ENCODE data around the gene WBP1.

WBP1 gene

GRCh38 chr2:74458132-74458937, at the start of gene WBP1:
WBP1 (plus strand) TSS chr2:74458438; CDS start chr2:74458603, 165 bp downstream.
- peak within 1 kb of the TSS; percentile 79 for H3K4me3 ChIP-seq (ENCODE audit: low read depth, low read length)
- TF ChIP-seq CTCF (IDR thresholded peaks at IDR 0.05; ENCODE audit: low read depth, low read length): no peak

- H3K4me3 ChIP-seq (ENCODE audit: low read depth, low read length): no peak overlapping the region
- no peak for TF ChIP-seq CTCF (IDR thresholded peaks at IDR 0.05; ENCODE audit: low read depth, low read length)
Observed at GRCh38 chr2:74413001-74413698, 45.1 kb upstream of the WBP1 start.

GRCh38 chr2:74414441-74414840, 43.8 kb upstream of the WBP1 start:
- H3K4me3 ChIP-seq (ENCODE audit: low read depth, low read length): no peak overlapping the region
- TF ChIP-seq CTCF (IDR thresholded peaks at IDR 0.05; ENCODE audit: low read depth, low read length): no peak

GRCh38 chr2:74414881-74415761, 43.1 kb upstream of the WBP1 start:
- TF ChIP-seq CTCF (IDR thresholded peaks at IDR 0.05; ENCODE audit: low read depth, low read length): no peak

GRCh38 chr2:74415762-74416395, 42.4 kb upstream of the WBP1 start:
- no peak overlapping the region for H3K4me3 ChIP-seq (ENCODE audit: low read depth, low read length)
- no peak for TF ChIP-seq CTCF (IDR thresholded peaks at IDR 0.05; ENCODE audit: low read depth, low read length)

More at GRCh38 chr2:74414881-74415761, 43.1 kb upstream of the WBP1 start:
- no peak overlapping the region for H3K4me3 ChIP-seq (ENCODE audit: low read depth, low read length)

- H3K4me3 ChIP-seq (ENCODE audit: low read depth, low read length): no peak overlapping the region
- 0 out of 2 replicates have a peak, but pooled peaks have one; percentile 4 for TF ChIP-seq CTCF (IDR thresholded peaks at IDR 0.05; ENCODE audit: low read depth, low read length)
Observed at GRCh38 chr2:74416778-74417177, 41.5 kb upstream of the WBP1 start.
